Erythroblast (primary cell): ENCODE results near the gene ST7.

ENCODE experiments used
- GATA1 ChIP-seq: IDR thresholded peaks from 2 replicates; pipeline ENCODE4 v1.6.1; 2011; ENCODE audit warnings: low read depth, mild to moderate bottlenecking, control low read depth, low read length, moderate library complexity
- POLR2A ChIP-seq: IDR thresholded peaks from 2 replicates; pipeline ENCODE4 v1.6.1; 2011; ENCODE audit warnings: mild to moderate bottlenecking, low read length

DNA sequence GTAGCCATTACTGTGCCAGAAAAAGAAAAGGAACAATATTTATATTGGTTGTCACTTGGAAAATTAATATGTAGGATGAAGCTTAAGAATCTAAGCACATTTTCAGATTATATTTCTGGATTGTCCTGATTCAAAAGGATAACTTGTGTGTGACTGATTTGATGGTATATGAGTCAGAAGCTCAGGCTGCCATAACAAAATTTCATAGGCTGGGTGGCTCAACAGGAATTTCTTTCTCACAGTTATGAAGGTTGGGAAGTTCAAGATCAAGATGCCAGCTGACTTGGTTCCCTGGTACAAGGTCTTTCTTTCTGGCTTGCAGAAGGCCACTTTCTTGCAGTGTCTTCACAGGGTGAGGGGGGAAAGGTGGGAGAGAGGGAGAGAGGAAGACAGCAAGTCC, 108.5 kb downstream of the ST7 start:
- TF ChIP-seq POLR2A (no peak), GATA1 (no peak)
